HepG2 (cell line): ENCODE results near the gene SMTN. TPM values are rescaled to one million over a fixed set of nuclear protein-coding genes. Genes with fewer than 3 reads are reported as not detected.

Source experiments
- POLR2A ChIP-seq, 2 experiments: IDR thresholded peaks; 2 replicates each; pipeline ENCODE4 v1.6.1; 2011; ENCODE audit warnings: low read depth in 2 of 2, low read length in 2 of 2, mild to moderate bottlenecking in 1 of 2, moderate library complexity in 1 of 2; ENCODE audit not compliant: insufficient read depth in 1 of 2
- SAP130 ChIP-seq: IDR thresholded peaks from 2 replicates; pipeline ENCODE4 v1.6.1; 2016; ENCODE audit warnings: low read depth
- TAF15 ChIP-seq: fragments of 200-400 bp; formaldehyde crosslinking; IDR thresholded peaks from one replicate; pipeline ENCODE4 v1.6.1; 2018; ENCODE audit warnings: mild to moderate bottlenecking, low read depth, low read length; ENCODE audit not compliant: poor library complexity, severe bottlenecking
- THAP11 ChIP-seq: IDR thresholded peaks from 2 replicates; pipeline ENCODE4 v1.6.1; 2016; ENCODE audit warnings: missing biosample characterization, missing genetic modification reagents
- ZFP90 ChIP-seq: sonication (generic); formaldehyde crosslinking; IDR thresholded peaks from 2 replicates; pipeline ENCODE4 v1.8.0; 2022; ENCODE audit warnings: missing genetic modification reagents, mild to moderate bottlenecking, inconsistent platforms, borderline replicate concordance
- ZFY ChIP-seq: sonication (generic); formaldehyde crosslinking; IDR thresholded peaks from 2 replicates; pipeline ENCODE4 v1.4.0; 2020; ENCODE audit warnings: missing genetic modification reagents
- ZNF225 ChIP-seq: sonication (generic); formaldehyde crosslinking; IDR thresholded peaks from 2 replicates; pipeline ENCODE4 v1.4.0; 2020; ENCODE audit warnings: mild to moderate bottlenecking, missing genetic modification reagents
- ZNF292 ChIP-seq: sonication (generic); formaldehyde crosslinking; IDR thresholded peaks from 2 replicates; pipeline ENCODE4 v1.8.1; 2022; ENCODE audit warnings: mild to moderate bottlenecking, low read depth, missing genetic modification reagents, borderline replicate concordance
- ZNF431 ChIP-seq: sonication (generic); formaldehyde crosslinking; IDR thresholded peaks from 2 replicates; pipeline ENCODE4 v1.9.0; 2022; ENCODE audit warnings: missing genetic modification reagents, low read depth, mild to moderate bottlenecking, borderline replicate concordance
- ZNF781 ChIP-seq: sonication (generic); formaldehyde crosslinking; IDR thresholded peaks from 2 replicates; pipeline ENCODE4 v1.5.1; 2020; ENCODE audit warnings: borderline replicate concordance, mild to moderate bottlenecking, missing genetic modification reagents; ENCODE audit errors: not compliant biosample characterization
- polyA plus RNA-seq, 8 experiments: library from polyadenylated mRNA; depleted of rRNA in 3 of 8; stranded (reverse) in 7 of 8; unstranded in 1 of 8; fragments of >200 nt; fragmentation: Illumina TruSeq in 4 of 8; extraction: Trizol in 4 of 8; gene quantifications; 2 replicates each; pipeline versions ENCODE4 v1.2.1 to v1.2.3, GENCODE V29; 2011 to 2016; ENCODE audit warnings: low read depth in 4 of 8, missing spikeins in 1 of 8, mixed read lengths in 1 of 8; ENCODE audit not compliant: insufficient read depth in 1 of 8
- total RNA-seq, 5 experiments: library from RNA; depleted of rRNA; stranded (reverse); fragments of >200 nt; fragmentation: Illumina TruSeq; extraction: Trizol; gene quantifications; 2 replicates each; pipeline ENCODE4 v1.2.3, GENCODE V29; 2016; ENCODE audit warnings: low read depth in 1 of 5
- TF ChIP-seq, protein P1 (sequence below): IDR thresholded peaks from 2 replicates; pipeline ENCODE4 v1.6.1; 2016; ENCODE audit warnings: low read depth
- TF ChIP-seq, protein P2 (sequence below): sonication (generic); formaldehyde crosslinking; IDR thresholded peaks from 2 replicates; pipeline ENCODE4 v1.4.0; 2020; ENCODE audit warnings: missing genetic modification reagents
- TF ChIP-seq, protein P3 (sequence below): sonication (generic); formaldehyde crosslinking; IDR thresholded peaks from 2 replicates; pipeline ENCODE4 v1.4.0; 2020; ENCODE audit warnings: missing genetic modification reagents, borderline replicate concordance
- TF ChIP-seq, protein P4 (sequence below): IDR thresholded peaks from 2 replicates; pipeline ENCODE4 v1.6.1; 2016; ENCODE audit warnings: low read depth, missing genetic modification reagents, missing compliant biosample characterization
- TF ChIP-seq, protein P5 (sequence below): sonication (generic); formaldehyde crosslinking; IDR thresholded peaks from 2 replicates; pipeline ENCODE4; 2020; ENCODE audit warnings: missing genetic modification reagents, mild to moderate bottlenecking, borderline replicate concordance

The SMTN gene
- total and polyA plus RNA-seq, 2 of the 13 experiments (the other 11 are each of a cell fraction or from before 2014, with no cell fraction given), result 14.7 to 26.1 TPM

DNA sequence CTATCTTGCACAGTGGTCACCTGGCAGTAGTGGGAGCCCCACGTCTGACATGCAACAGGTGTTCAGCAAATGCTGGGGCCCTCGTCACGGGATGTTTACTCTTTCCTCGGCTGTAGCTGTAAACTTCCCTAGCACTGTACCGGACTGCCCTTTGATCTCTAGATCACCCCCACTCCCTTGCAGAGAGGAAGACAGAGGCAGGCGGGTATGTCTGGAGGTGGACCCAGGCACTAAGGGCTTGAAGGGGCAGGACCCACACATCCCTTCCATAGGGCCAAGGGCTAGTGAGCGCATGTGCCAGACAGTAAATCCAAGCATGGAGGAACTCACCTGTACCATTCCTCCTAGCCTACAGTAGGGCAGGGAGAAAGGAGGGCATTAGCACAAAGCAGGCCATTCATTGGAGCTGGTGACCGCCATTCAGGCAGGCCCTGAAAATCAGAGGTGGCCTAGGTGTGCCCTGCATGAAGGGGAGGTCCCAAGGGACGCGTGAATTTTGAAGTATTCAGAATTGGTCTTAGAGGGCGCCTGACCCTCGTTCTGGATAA lies 1.9 kb upstream of the SMTN start (continued):
- TF ChIP-seq ZNF431 (peak; percentile 58; the same call in 1 of the 2 replicates), ZFY (peak; percentile 62), POLR2A (IDR thresholded peaks at IDR 0.05; ENCODE audit: insufficient read depth in 1 of 2, low read depth in 2 of 2, low read length in 2 of 2) (peak in 1 of 2 experiments; percentile 55; a peak in 2 of 4 replicates), ZNF225 (CRISPR knock-in tag) (0 out of 2 replicates have a peak, but pooled peaks have one; percentile 49), ZNF292 (peak; percentile 76; the same call in 1 of the 2 replicates), ZNF781 (CRISPR knock-in tag) (no peak), ZFP90 (CRISPR knock-in tag) (peak; percentile 65; the same call in 1 of the 2 replicates), SAP130 (CRISPR knock-in tag) (peak; percentile 65), TAF15 (no peak), THAP11 (CRISPR knock-in tag) (peak; percentile 37; the same call in 1 of the 2 replicates)
- TF ChIP-seq, protein P1, sequence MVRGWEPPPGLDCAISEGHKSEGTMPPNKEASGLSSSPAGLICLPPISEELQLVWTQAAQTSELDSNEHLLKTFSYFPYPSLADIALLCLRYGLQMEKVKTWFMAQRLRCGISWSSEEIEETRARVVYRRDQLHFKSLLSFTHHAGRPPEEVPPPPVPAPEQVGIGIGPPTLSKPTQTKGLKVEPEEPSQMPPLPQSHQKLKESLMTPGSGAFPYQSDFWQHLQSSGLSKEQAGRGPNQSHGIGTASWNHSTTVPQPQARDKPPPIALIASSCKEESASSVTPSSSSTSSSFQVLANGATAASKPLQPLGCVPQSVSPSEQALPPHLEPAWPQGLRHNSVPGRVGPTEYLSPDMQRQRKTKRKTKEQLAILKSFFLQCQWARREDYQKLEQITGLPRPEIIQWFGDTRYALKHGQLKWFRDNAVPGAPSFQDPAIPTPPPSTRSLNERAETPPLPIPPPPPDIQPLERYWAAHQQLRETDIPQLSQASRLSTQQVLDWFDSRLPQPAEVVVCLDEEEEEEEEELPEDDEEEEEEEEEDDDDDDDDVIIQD (CRISPR knock-in tag), result peak; percentile 35; the same call in 1 of the 2 replicates
- TF ChIP-seq, protein P2, sequence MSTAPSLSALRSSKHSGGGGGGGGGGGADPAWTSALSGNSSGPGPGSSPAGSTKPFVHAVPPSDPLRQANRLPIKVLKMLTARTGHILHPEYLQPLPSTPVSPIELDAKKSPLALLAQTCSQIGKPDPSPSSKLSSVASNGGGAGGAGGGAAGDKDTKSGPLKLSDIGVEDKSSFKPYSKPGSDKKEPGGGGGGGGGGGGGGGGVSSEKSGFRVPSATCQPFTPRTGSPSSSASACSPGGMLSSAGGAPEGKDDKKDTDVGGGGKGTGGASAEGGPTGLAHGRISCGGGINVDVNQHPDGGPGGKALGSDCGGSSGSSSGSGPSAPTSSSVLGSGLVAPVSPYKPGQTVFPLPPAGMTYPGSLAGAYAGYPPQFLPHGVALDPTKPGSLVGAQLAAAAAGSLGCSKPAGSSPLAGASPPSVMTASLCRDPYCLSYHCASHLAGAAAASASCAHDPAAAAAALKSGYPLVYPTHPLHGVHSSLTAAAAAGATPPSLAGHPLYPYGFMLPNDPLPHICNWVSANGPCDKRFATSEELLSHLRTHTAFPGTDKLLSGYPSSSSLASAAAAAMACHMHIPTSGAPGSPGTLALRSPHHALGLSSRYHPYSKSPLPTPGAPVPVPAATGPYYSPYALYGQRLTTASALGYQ (CRISPR knock-in tag), result no peak
- TF ChIP-seq, protein P3, sequence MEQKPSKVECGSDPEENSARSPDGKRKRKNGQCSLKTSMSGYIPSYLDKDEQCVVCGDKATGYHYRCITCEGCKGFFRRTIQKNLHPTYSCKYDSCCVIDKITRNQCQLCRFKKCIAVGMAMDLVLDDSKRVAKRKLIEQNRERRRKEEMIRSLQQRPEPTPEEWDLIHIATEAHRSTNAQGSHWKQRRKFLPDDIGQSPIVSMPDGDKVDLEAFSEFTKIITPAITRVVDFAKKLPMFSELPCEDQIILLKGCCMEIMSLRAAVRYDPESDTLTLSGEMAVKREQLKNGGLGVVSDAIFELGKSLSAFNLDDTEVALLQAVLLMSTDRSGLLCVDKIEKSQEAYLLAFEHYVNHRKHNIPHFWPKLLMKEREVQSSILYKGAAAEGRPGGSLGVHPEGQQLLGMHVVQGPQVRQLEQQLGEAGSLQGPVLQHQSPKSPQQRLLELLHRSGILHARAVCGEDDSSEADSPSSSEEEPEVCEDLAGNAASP, result no peak
- TF ChIP-seq, protein P4, sequence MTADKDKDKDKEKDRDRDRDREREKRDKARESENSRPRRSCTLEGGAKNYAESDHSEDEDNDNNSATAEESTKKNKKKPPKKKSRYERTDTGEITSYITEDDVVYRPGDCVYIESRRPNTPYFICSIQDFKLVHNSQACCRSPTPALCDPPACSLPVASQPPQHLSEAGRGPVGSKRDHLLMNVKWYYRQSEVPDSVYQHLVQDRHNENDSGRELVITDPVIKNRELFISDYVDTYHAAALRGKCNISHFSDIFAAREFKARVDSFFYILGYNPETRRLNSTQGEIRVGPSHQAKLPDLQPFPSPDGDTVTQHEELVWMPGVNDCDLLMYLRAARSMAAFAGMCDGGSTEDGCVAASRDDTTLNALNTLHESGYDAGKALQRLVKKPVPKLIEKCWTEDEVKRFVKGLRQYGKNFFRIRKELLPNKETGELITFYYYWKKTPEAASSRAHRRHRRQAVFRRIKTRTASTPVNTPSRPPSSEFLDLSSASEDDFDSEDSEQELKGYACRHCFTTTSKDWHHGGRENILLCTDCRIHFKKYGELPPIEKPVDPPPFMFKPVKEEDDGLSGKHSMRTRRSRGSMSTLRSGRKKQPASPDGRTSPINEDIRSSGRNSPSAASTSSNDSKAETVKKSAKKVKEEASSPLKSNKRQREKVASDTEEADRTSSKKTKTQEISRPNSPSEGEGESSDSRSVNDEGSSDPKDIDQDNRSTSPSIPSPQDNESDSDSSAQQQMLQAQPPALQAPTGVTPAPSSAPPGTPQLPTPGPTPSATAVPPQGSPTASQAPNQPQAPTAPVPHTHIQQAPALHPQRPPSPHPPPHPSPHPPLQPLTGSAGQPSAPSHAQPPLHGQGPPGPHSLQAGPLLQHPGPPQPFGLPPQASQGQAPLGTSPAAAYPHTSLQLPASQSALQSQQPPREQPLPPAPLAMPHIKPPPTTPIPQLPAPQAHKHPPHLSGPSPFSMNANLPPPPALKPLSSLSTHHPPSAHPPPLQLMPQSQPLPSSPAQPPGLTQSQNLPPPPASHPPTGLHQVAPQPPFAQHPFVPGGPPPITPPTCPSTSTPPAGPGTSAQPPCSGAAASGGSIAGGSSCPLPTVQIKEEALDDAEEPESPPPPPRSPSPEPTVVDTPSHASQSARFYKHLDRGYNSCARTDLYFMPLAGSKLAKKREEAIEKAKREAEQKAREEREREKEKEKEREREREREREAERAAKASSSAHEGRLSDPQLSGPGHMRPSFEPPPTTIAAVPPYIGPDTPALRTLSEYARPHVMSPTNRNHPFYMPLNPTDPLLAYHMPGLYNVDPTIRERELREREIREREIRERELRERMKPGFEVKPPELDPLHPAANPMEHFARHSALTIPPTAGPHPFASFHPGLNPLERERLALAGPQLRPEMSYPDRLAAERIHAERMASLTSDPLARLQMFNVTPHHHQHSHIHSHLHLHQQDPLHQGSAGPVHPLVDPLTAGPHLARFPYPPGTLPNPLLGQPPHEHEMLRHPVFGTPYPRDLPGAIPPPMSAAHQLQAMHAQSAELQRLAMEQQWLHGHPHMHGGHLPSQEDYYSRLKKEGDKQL, result peak; percentile 28; the same call in 1 of the 2 replicates
- TF ChIP-seq, protein P5, sequence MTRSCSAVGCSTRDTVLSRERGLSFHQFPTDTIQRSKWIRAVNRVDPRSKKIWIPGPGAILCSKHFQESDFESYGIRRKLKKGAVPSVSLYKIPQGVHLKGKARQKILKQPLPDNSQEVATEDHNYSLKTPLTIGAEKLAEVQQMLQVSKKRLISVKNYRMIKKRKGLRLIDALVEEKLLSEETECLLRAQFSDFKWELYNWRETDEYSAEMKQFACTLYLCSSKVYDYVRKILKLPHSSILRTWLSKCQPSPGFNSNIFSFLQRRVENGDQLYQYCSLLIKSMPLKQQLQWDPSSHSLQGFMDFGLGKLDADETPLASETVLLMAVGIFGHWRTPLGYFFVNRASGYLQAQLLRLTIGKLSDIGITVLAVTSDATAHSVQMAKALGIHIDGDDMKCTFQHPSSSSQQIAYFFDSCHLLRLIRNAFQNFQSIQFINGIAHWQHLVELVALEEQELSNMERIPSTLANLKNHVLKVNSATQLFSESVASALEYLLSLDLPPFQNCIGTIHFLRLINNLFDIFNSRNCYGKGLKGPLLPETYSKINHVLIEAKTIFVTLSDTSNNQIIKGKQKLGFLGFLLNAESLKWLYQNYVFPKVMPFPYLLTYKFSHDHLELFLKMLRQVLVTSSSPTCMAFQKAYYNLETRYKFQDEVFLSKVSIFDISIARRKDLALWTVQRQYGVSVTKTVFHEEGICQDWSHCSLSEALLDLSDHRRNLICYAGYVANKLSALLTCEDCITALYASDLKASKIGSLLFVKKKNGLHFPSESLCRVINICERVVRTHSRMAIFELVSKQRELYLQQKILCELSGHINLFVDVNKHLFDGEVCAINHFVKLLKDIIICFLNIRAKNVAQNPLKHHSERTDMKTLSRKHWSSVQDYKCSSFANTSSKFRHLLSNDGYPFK (CRISPR knock-in tag), result peak; percentile 53; the same call in 1 of the 2 replicates
